GM12865 (cell line): ENCODE measurements around the gene VPS39.

Experiments
- DNase-seq: peaks from one replicate; pipeline ENCODE4 v3.0.0; 2010; ENCODE audit warnings: low read depth
- H3K4me3 ChIP-seq: 2 replicates; pipeline ENCODE4 v1.5.1; 2011; ENCODE audit warnings: mild to moderate bottlenecking, low read depth, low read length, control low read depth
- TF ChIP-seq, protein P1 (sequence below): IDR thresholded peaks from 2 replicates; pipeline ENCODE4 v1.5.1; 2011; ENCODE audit warnings: low read length, control low read depth, low read depth, inconsistent platforms; ENCODE audit not compliant: insufficient read depth; ENCODE audit errors: missing control alignments

The VPS39 gene

DNA sequence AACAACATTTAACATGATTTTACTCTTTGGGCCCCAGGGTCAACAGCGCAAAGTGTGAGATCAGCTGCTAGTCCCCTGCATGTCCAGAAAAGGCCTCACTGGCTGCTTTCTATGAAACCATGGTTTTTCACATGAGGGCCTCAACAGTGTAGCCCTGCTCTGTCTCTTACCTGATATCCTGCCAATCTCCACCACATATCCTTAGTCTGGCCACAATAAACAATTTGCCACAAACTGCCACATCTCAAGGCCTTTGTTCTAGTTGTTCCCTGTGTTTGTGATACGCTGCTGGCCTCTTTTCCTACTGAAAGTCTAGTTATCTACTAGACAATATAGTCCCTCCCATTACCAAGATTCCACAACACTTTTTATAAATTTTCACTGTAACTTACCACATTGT, 17.7 kb downstream of the VPS39 start:
- DNase-seq: no peak
- H3K4me3 ChIP-seq: no peak overlapping the region
- TF ChIP-seq, protein P1, sequence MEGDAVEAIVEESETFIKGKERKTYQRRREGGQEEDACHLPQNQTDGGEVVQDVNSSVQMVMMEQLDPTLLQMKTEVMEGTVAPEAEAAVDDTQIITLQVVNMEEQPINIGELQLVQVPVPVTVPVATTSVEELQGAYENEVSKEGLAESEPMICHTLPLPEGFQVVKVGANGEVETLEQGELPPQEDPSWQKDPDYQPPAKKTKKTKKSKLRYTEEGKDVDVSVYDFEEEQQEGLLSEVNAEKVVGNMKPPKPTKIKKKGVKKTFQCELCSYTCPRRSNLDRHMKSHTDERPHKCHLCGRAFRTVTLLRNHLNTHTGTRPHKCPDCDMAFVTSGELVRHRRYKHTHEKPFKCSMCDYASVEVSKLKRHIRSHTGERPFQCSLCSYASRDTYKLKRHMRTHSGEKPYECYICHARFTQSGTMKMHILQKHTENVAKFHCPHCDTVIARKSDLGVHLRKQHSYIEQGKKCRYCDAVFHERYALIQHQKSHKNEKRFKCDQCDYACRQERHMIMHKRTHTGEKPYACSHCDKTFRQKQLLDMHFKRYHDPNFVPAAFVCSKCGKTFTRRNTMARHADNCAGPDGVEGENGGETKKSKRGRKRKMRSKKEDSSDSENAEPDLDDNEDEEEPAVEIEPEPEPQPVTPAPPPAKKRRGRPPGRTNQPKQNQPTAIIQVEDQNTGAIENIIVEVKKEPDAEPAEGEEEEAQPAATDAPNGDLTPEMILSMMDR: no peak

DNA sequence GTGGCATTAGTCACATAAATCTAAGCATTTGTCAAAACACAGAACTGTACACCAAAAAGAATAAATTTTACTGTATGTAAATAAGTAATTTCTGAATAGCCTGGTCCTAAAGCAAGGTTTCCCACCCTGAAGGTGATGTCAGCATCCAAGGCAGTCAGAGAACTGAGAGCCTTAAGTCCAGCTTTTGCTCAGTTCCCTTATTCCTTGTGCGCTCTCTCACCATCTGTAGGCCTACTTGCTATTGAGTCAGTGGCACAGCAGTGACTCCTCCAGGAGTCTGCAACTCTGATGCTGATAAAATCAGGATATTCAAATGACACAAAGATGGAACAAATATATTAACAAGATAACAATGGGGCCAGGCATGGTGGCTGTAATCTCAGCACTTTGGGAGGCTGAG, 22.3 kb downstream of the VPS39 start:
- no peak for DNase-seq

DNA sequence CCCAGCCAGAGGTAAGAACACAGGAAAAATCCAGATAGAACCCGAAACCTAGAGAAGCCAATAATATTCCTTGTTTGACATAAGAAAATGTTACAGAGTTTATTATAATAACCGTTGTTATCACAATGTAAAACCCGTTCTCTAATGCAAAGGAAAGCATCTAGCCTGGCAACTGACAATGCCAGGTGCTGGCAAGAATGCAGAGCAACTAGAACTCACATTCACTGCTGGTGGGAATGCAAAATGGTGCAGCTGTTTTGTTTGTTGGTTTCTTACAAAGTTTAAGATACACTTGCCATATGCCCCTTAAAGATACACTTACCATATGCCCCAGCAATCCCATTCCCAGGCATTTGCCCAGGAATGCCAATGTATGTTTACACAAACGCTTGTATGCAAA, 23.4 kb downstream of the VPS39 start:
- TF ChIP-seq, protein P1: no peak
- DNase-seq: no peak
- no peak overlapping the region for H3K4me3 ChIP-seq

More for the DNA sequence above, 22.3 kb downstream of the VPS39 start:
- TF ChIP-seq, protein P1: no peak
- H3K4me3 ChIP-seq: no peak overlapping the region

DNA sequence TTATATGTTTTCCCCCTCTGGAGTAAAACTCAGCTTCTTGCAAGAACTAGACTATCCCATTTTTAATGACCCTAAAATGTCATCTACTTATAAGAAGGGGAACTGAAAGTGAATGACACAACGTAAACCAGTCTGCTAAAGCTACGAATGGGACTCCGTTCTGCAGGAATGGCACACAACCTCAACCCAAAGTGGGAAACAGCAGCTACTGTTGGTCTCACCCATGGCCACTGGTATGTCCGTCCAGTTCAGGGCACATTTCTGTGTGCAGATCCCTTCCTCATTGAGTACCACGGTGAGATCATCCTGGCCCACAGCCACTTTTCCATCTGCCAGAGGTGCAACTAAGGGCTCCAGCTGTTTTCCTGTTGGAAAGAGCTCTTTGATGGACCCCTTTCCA, 23.8 kb downstream of the VPS39 start:
- TF ChIP-seq, protein P1: no peak
- DNase-seq: no peak

DNA sequence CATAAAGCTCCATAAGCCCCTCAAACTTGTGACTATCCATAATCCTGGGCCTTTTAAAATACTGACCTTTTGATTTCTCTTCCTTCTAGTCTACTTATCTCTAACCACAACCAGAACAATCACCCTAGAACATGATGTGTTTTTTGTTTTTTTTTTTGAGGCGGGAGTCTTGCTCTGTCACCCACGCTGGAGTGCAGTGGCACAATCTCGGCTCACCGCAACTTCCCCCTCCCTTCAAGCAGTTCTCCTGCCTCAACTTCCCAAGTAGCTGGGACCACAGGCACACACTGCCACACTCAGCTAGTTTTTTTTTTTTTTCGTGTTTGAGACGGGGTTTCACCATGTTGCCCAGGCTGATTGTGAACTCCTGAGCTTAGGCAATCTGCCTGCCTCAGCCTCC, 25.1 kb downstream of the VPS39 start:
- no peak overlapping the region for H3K4me3 ChIP-seq
- TF ChIP-seq, protein P1: no peak
- DNase-seq: no peak

More for the DNA sequence above, 23.8 kb downstream of the VPS39 start:
- no peak overlapping the region for H3K4me3 ChIP-seq

DNA sequence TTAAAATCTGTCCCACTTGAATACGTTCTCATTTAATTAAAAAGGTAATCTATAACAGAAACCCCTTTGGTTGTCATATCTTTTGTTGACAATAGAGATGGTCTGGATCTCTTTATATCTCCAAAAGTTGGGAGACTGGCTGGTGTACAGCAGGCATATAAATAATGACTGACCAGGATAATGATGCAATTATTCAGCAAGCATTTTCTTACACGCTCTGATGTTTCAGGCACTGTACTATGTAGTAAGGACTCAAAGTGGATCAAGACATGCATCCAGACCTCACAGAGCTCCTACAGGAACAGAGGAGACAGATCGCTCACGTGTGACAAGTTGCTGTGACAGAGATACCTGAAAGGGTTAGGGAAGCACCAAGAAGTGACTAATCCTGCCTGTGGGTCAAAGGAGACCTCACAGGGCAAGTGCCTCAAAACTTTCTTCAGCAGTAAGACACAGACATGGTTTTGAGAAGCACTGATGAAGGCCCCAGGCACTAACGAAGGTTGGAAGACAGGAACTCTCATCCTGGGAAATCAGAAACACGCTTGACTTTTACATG, 25.7 kb downstream of the VPS39 start:
- DNase-seq: no peak
- no peak overlapping the region for H3K4me3 ChIP-seq
- TF ChIP-seq, protein P1: no peak

DNA sequence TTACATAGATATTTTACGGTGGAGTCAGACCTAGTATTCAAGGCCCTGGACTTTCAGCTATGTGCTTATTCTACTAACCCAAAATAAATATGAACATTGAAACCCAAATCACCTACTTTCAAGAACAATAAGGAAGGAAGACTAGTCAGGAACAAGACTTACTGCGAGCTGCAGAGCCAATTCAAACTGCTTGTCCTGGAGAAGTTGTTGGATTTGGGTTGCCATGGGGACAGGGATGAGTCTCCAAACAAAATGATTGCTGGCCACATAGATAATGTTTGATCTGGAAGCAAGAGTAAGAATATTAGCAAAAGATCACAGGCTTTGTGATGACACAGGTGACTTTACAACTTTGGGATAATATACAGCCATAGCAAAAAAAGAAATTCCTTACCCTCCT, 30.0 kb downstream of the VPS39 start:
- DNase-seq: no peak
- H3K4me3 ChIP-seq: no peak overlapping the region
- TF ChIP-seq, protein P1: no peak
